HL-60 (cell line): Measurements from ENCODE around the gene ECI1.

Experiments used
- TF ChIP-seq, protein P1 (sequence below): IDR thresholded peaks from one replicate; pipeline ENCODE4 v1.5.1; 2011; ENCODE audit warnings: low read length, control low read depth, inconsistent platforms; ENCODE audit not compliant: insufficient read depth
- TF ChIP-seq, protein P2 (sequence below): IDR thresholded peaks from 2 replicates; pipeline ENCODE4 v1.6.1; 2012; ENCODE audit warnings: low read depth; ENCODE audit not compliant: insufficient replicate concordance

DNA sequence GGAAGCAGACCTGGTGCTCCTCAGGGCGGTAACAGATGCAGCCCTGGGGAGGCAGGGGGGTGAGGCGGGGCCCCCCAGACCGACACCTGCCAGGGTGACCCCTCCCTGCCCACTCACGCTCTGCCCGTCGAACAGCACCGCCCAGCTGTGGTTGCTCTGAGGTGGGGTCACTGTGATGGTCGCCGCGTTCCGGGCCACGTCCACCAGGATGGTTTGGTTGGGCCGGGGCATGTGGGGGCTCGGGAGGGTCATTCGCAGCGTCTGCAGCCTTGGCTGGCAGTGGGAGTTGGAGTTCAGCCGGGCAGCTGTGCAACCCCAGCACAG, 41.4 kb downstream of the ECI1 start:
- TF ChIP-seq, protein P1, sequence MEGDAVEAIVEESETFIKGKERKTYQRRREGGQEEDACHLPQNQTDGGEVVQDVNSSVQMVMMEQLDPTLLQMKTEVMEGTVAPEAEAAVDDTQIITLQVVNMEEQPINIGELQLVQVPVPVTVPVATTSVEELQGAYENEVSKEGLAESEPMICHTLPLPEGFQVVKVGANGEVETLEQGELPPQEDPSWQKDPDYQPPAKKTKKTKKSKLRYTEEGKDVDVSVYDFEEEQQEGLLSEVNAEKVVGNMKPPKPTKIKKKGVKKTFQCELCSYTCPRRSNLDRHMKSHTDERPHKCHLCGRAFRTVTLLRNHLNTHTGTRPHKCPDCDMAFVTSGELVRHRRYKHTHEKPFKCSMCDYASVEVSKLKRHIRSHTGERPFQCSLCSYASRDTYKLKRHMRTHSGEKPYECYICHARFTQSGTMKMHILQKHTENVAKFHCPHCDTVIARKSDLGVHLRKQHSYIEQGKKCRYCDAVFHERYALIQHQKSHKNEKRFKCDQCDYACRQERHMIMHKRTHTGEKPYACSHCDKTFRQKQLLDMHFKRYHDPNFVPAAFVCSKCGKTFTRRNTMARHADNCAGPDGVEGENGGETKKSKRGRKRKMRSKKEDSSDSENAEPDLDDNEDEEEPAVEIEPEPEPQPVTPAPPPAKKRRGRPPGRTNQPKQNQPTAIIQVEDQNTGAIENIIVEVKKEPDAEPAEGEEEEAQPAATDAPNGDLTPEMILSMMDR: no peak
- TF ChIP-seq, protein P2, sequence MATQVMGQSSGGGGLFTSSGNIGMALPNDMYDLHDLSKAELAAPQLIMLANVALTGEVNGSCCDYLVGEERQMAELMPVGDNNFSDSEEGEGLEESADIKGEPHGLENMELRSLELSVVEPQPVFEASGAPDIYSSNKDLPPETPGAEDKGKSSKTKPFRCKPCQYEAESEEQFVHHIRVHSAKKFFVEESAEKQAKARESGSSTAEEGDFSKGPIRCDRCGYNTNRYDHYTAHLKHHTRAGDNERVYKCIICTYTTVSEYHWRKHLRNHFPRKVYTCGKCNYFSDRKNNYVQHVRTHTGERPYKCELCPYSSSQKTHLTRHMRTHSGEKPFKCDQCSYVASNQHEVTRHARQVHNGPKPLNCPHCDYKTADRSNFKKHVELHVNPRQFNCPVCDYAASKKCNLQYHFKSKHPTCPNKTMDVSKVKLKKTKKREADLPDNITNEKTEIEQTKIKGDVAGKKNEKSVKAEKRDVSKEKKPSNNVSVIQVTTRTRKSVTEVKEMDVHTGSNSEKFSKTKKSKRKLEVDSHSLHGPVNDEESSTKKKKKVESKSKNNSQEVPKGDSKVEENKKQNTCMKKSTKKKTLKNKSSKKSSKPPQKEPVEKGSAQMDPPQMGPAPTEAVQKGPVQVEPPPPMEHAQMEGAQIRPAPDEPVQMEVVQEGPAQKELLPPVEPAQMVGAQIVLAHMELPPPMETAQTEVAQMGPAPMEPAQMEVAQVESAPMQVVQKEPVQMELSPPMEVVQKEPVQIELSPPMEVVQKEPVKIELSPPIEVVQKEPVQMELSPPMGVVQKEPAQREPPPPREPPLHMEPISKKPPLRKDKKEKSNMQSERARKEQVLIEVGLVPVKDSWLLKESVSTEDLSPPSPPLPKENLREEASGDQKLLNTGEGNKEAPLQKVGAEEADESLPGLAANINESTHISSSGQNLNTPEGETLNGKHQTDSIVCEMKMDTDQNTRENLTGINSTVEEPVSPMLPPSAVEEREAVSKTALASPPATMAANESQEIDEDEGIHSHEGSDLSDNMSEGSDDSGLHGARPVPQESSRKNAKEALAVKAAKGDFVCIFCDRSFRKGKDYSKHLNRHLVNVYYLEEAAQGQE: no peak
